ENCODE data around the gene DDX39A. TPM values are rescaled to one million over a fixed set of nuclear protein-coding genes. Genes with fewer than 3 reads are reported as not detected.

The DDX39A gene
- polyA plus RNA-seq, 2 of the 4 experiments (the other 2 are of a cell fraction), result 59.0 to 118 TPM

- no peaks in the 10 kb centered on the region for H3K4me1 ChIP-seq
- ATAC-seq (no peak), DNase-seq (ENCODE audit: low read depth in 1 of 2, low spot score in 1 of 2) (no peak), FAIRE-seq (no peak)
- H3K4me3 ChIP-seq, result no peak overlapping the region
- no peaks in the 10 kb centered on the region for H3K9me3 ChIP-seq
- CTCF ChIA-PET, result interaction anchor here (1.1 kb wide), 1 partner anchor 16 kb away, joined by 3 read pairs; no protein-coding TSS in a partner anchor
- no peak overlapping the region for H3K4me2 ChIP-seq
- TF ChIP-seq HDAC2 (IDR thresholded peaks at IDR 0.05) (no peak), FOSL2 (IDR thresholded peaks at IDR 0.05) (no peak), FOSL2 (CRISPR knock-in tag; IDR thresholded peaks at IDR 0.05) (no peak), EHMT2 (IDR thresholded peaks at IDR 0.05; ENCODE audit: low read depth) (no peak), POLR2A (IDR thresholded peaks at IDR 0.05; ENCODE audit: low read length) (no peak), NFE2L2 (conservative IDR thresholded peaks at IDR 0.05; ENCODE audit: low read length) (no peak), MAFK (IDR thresholded peaks at IDR 0.05; ENCODE audit: partially characterized antibody) (no peak), CEBPB (IDR thresholded peaks at IDR 0.05) (no peak), ESRRA (IDR thresholded peaks at IDR 0.05; ENCODE audit: borderline replicate concordance, low read length) (no peak), CBX2 (IDR thresholded peaks at IDR 0.05; ENCODE audit: borderline replicate concordance, low read depth) (no peak), CHD2 (IDR thresholded peaks at IDR 0.05; ENCODE audit: low read length, partially characterized antibody) (no peak), SREBF2 (IDR thresholded peaks at IDR 0.05) (no peak), SMC3 (IDR thresholded peaks at IDR 0.05) (no peak), RARB (CRISPR knock-in tag; IDR thresholded peaks at IDR 0.05) (no peak), NPAS2 (CRISPR knock-in tag; IDR thresholded peaks at IDR 0.05; ENCODE audit: borderline replicate concordance) (no peak), ZNF302 (CRISPR knock-in tag; IDR thresholded peaks at IDR 0.05) (no peak), KDM5A (IDR thresholded peaks at IDR 0.05) (no peak)
- no peak overlapping the region for H3K27ac ChIP-seq
- WGBS (ENCODE audit: missing lambda C conversion rate), result 95% methylated on average over 5 of the region's 5 CpGs
- POLR2A ChIA-PET, result no interaction called here
Observed at GRCh38 chr19:14390548-14390947, 28.6 kb downstream of the DDX39A start.

- Histone ChIP-seq H3K9me3 (no peaks in the 10 kb centered on the region), H3K4me1 (peaks cover 32% of the 10 kb centered on the region), H3K27ac (peak overlapping the region; percentile 86 to 94; a peak in 4 of 6 replicates), H3K4me2 (no peak overlapping the region), H3K4me3 (no peak overlapping the region)
- FAIRE-seq, result no peak
- ChIA-PET CTCF (interaction anchor here (0.7 to 1.1 kb wide), 2 partner anchors 21 to 313 kb away, joined by 3 to 4 read pairs; partner anchors contain the start of gene MISP3), POLR2A (no interaction called here)
- no peak for ATAC-seq
- TF ChIP-seq NPAS2 (CRISPR knock-in tag; IDR thresholded peaks at IDR 0.05; ENCODE audit: borderline replicate concordance) (no peak), RAD21 (conservative IDR thresholded peaks at IDR 0.05 in 1 of 2, IDR thresholded peaks at IDR 0.05 in 1 of 2) (no peak), FOSB (CRISPR knock-in tag; IDR thresholded peaks at IDR 0.05) (no peak), BCL3 (IDR thresholded peaks at IDR 0.05) (no peak), CHD2 (IDR thresholded peaks at IDR 0.05; ENCODE audit: low read length, partially characterized antibody) (no peak), HMGXB4 (CRISPR knock-in tag; IDR thresholded peaks at IDR 0.05; ENCODE audit: borderline replicate concordance) (no peak), HDAC2 (IDR thresholded peaks at IDR 0.05) (no peak), FOSL2 (IDR thresholded peaks at IDR 0.05) (no peak), FOSL2 (CRISPR knock-in tag; IDR thresholded peaks at IDR 0.05) (no peak), REST (IDR thresholded peaks at IDR 0.05) (no peak), EHMT2 (IDR thresholded peaks at IDR 0.05; ENCODE audit: low read depth) (no peak), CBX2 (IDR thresholded peaks at IDR 0.05; ENCODE audit: borderline replicate concordance, low read depth) (no peak), KDM1A (IDR thresholded peaks at IDR 0.05; ENCODE audit: low read depth) (no peak), MAFK (IDR thresholded peaks at IDR 0.05; ENCODE audit: partially characterized antibody) (no peak), RNF2 (IDR thresholded peaks at IDR 0.05; ENCODE audit: borderline replicate concordance, low read depth) (no peak), MAX (IDR thresholded peaks at IDR 0.05) (no peak), TP53 (CRISPR knock-in tag; IDR thresholded peaks at IDR 0.05) (no peak), NFE2L2 (conservative IDR thresholded peaks at IDR 0.05; ENCODE audit: low read length) (no peak), KDM5A (IDR thresholded peaks at IDR 0.05) (no peak)
- DNase-seq (ENCODE audit: low read depth in 1 of 2, low spot score in 1 of 2), result no peak
- WGBS (ENCODE audit: missing lambda C conversion rate), result 90% methylated on average over 11 of the region's 11 CpGs
Observed at GRCh38 chr19:14385492-14385891, 33.6 kb downstream of the DDX39A start.
